ENCODE measurements around the gene CEP250.
"Not testable (repeated sequence)": the region's sequence is repeated elsewhere in the genome, so short reads cannot be mapped to it uniquely, and the experiment has no call there.

CEP250 gene

GRCh38 chr20:35497780-35498189, 42.4 kb downstream of the CEP250 start:
- DNase-seq (ENCODE audit: low read depth): no peak

GRCh38 chr20:35499271-35499670, 43.9 kb downstream of the CEP250 start:
- no peak for DNase-seq (ENCODE audit: low read depth)

GRCh38 chr20:35502352-35502751, 47.0 kb downstream of the CEP250 start:
- no peak for DNase-seq (ENCODE audit: low read depth)

GRCh38 chr20:35503281-35503680, 47.9 kb downstream of the CEP250 start:
- no peak for DNase-seq (ENCODE audit: low read depth)

- no peak for DNase-seq (ENCODE audit: low read depth)
Measured at GRCh38 chr20:35503841-35504561, 48.6 kb downstream of the CEP250 start.

GRCh38 chr20:35504751-35505150, 49.4 kb downstream of the CEP250 start:
- DNase-seq (ENCODE audit: low read depth): no peak

- no peak for DNase-seq (ENCODE audit: low read depth)
Measured at GRCh38 chr20:35506179-35506578, 50.8 kb downstream of the CEP250 start.

GRCh38 chr20:35506872-35507638, 51.7 kb downstream of the CEP250 start:
- no peak for DNase-seq (ENCODE audit: low read depth)

GRCh38 chr20:35508493-35509218, 53.3 kb downstream of the CEP250 start:
- DNase-seq (ENCODE audit: low read depth): no peak

- no peak for DNase-seq (ENCODE audit: low read depth)
Measured at GRCh38 chr20:35510951-35511735, 55.7 kb downstream of the CEP250 start.

- no peak for DNase-seq (ENCODE audit: low read depth)
Measured at GRCh38 chr20:35511814-35512420, 56.5 kb downstream of the CEP250 start.

- DNase-seq (ENCODE audit: low read depth): no peak
Measured at GRCh38 chr20:35514371-35514932, 59.1 kb downstream of the CEP250 start.

- DNase-seq (ENCODE audit: low read depth): no peak
Measured at GRCh38 chr20:35515341-35515740, 59.9 kb downstream of the CEP250 start.

- no peak for DNase-seq (ENCODE audit: low read depth)
Measured at GRCh38 chr20:35515949-35516645, 60.7 kb downstream of the CEP250 start.

GRCh38 chr20:35517125-35517524, 61.7 kb downstream of the CEP250 start:
- no peak for DNase-seq (ENCODE audit: low read depth)

- not testable (repeated sequence) for DNase-seq (ENCODE audit: low read depth)
Measured at GRCh38 chr20:35517767-35518166, 62.4 kb downstream of the CEP250 start.

GRCh38 chr20:35518955-35519354, 63.6 kb downstream of the CEP250 start:
- no peak for DNase-seq (ENCODE audit: low read depth)

- no peak for DNase-seq (ENCODE audit: low read depth)
Measured at GRCh38 chr20:35523298-35523888, 68.0 kb downstream of the CEP250 start.

- no peak for DNase-seq (ENCODE audit: low read depth)
Measured at GRCh38 chr20:35525639-35526038, 70.2 kb downstream of the CEP250 start.

- no peak for DNase-seq (ENCODE audit: low read depth)
Measured at GRCh38 chr20:35527122-35527769, 71.8 kb downstream of the CEP250 start.
